ENCODE measurements around the gene PHF13. TPM values are rescaled to one million over a fixed set of nuclear protein-coding genes. Genes with fewer than 3 reads are reported as not detected.
A peak's percentile ranks its signal among the peaks of the same experiment; 100 is the strongest.
"Not testable (repeated sequence)": the region's sequence is repeated elsewhere in the genome, so short reads cannot be mapped to it uniquely, and the experiment has no call there.

Gene PHF13
- total and polyA plus RNA-seq, 2 experiments from 2014 or later = 11.6 to 21.3 TPM

GRCh38 chr1:6634371-6635052, 21.0 kb downstream of the PHF13 start:
- in situ Hi-C loops (cut with MboI) = no loop called here
- H2AFZ ChIP-seq = no peak overlapping the region

GRCh38 chr1:6635161-6635909, 21.8 kb downstream of the PHF13 start:
- H3K4me3 ChIP-seq = no peak overlapping the region
- no peaks in the 10 kb centered on the region for H3K79me2 ChIP-seq (ENCODE audit: insufficient read depth)
- H3K9me2 ChIP-seq (ENCODE audit: insufficient read depth) = no peaks in the 10 kb centered on the region
- DNase-seq = no peak
- no peak overlapping the region for H2AFZ ChIP-seq
- H3K36me3 ChIP-seq (ENCODE audit: low read depth) = peaks cover 16% of the 10 kb centered on the region
- no peak overlapping the region for H3K9ac ChIP-seq
- no peaks in the 10 kb centered on the region for H3K9me3 ChIP-seq (ENCODE audit: low read depth)
- peaks cover 7% of the 10 kb centered on the region; the same call in 1 of the 2 replicates for H3F3A ChIP-seq (ENCODE audit: insufficient read depth)
- H4K20me1 ChIP-seq (ENCODE audit: insufficient read depth) = no peaks in the 10 kb centered on the region
- H3K27me3 ChIP-seq (replicated peaks; ENCODE audit: insufficient read depth) = no peaks in the 10 kb centered on the region
- H3K4me2 ChIP-seq (ENCODE audit: unreplicated experiment) = no peak overlapping the region
- H3K27ac ChIP-seq = no peak overlapping the region
- H3K4me1 ChIP-seq (ENCODE audit: insufficient read depth) = peaks cover 8% of the 10 kb centered on the region; the same call in 1 of the 2 replicates
- TF ChIP-seq EZH2phosphoT487 (IDR thresholded peaks at IDR 0.05; ENCODE audit: insufficient read depth, low read depth) (no peak), EZH2 (IDR thresholded peaks at IDR 0.05; ENCODE audit: insufficient read depth, poor library complexity, severe bottlenecking) (no peak)
- 86 to 89% methylated on average over 20 of the region's 20 CpGs for WGBS, 2 experiments (ENCODE audit: low coverage in 1 of 2, low lambda C conversion rate in 2 of 2, missing lambda C conversion rate in 2 of 2)
- in situ Hi-C loops (cut with MboI) = no loop called here

More at GRCh38 chr1:6634371-6635052, 21.0 kb downstream of the PHF13 start:
- H3K9me2 ChIP-seq (ENCODE audit: insufficient read depth) = no peaks in the 10 kb centered on the region
- H3K9ac ChIP-seq = no peak overlapping the region
- WGBS, 2 experiments (ENCODE audit: low coverage in 1 of 2, low lambda C conversion rate in 2 of 2, missing lambda C conversion rate in 2 of 2) = 60 to 65% methylated on average over 28 to 29 of the region's 29 CpGs
- H4K20me1 ChIP-seq (ENCODE audit: insufficient read depth) = no peaks in the 10 kb centered on the region
- peaks cover 8% of the 10 kb centered on the region; the same call in 1 of the 2 replicates for H3K4me1 ChIP-seq (ENCODE audit: insufficient read depth)
- H3K27me3 ChIP-seq (replicated peaks; ENCODE audit: insufficient read depth) = no peaks in the 10 kb centered on the region
- H3K9me3 ChIP-seq (ENCODE audit: low read depth) = no peaks in the 10 kb centered on the region
- H3K36me3 ChIP-seq (ENCODE audit: low read depth) = peaks cover 9% of the 10 kb centered on the region; the same call in 1 of the 2 replicates
- no peak overlapping the region for H3K27ac ChIP-seq
- peak; percentile 51 for DNase-seq
- no peaks in the 10 kb centered on the region for H3K79me2 ChIP-seq (ENCODE audit: insufficient read depth)
- H3F3A ChIP-seq (ENCODE audit: insufficient read depth) = peaks cover 7% of the 10 kb centered on the region; the same call in 1 of the 2 replicates
- no peak for TF ChIP-seq EZH2phosphoT487 (IDR thresholded peaks at IDR 0.05; ENCODE audit: insufficient read depth, low read depth)
- no peak for TF ChIP-seq EZH2 (IDR thresholded peaks at IDR 0.05; ENCODE audit: insufficient read depth, poor library complexity, severe bottlenecking)
- H3K4me2 ChIP-seq (ENCODE audit: unreplicated experiment) = no peak overlapping the region
- H3K4me3 ChIP-seq = no peak overlapping the region

- no peak for TF ChIP-seq EZH2phosphoT487 (IDR thresholded peaks at IDR 0.05; ENCODE audit: insufficient read depth, low read depth)
- TF ChIP-seq EZH2 (IDR thresholded peaks at IDR 0.05; ENCODE audit: insufficient read depth, poor library complexity, severe bottlenecking) = no peak
Observed at GRCh38 chr1:6635910-6636760, 22.6 kb downstream of the PHF13 start.

GRCh38 chr1:6636778-6637177, 23.2 kb downstream of the PHF13 start:
- H3K9me2 ChIP-seq (ENCODE audit: insufficient read depth); in situ Hi-C loops (cut with MboI); H3K4me2 ChIP-seq (ENCODE audit: unreplicated experiment); H4K20me1 ChIP-seq (ENCODE audit: insufficient read depth); H3K4me3 ChIP-seq; H3F3A ChIP-seq (ENCODE audit: insufficient read depth); H3K27ac ChIP-seq; H3K9me3 ChIP-seq (ENCODE audit: low read depth); H2AFZ ChIP-seq; H3K9ac ChIP-seq; H3K79me2 ChIP-seq (ENCODE audit: insufficient read depth); H3K27me3 ChIP-seq (replicated peaks; ENCODE audit: insufficient read depth); H3K4me1 ChIP-seq (ENCODE audit: insufficient read depth); DNase-seq: not testable (repeated sequence)
- WGBS, 2 experiments (ENCODE audit: low coverage in 1 of 2, low lambda C conversion rate in 2 of 2, missing lambda C conversion rate in 2 of 2) = 95 to 99% methylated on average over 6 of the region's 6 CpGs
- H3K36me3 ChIP-seq (ENCODE audit: low read depth) = peaks cover 15% of the 10 kb centered on the region

More at GRCh38 chr1:6635910-6636760, 22.6 kb downstream of the PHF13 start:
- no peak for DNase-seq
- H3K9me2 ChIP-seq (ENCODE audit: insufficient read depth) = no peaks in the 10 kb centered on the region
- no peak overlapping the region for H3K9ac ChIP-seq
- in situ Hi-C loops (cut with MboI) = no loop called here
- no peaks in the 10 kb centered on the region for H3K79me2 ChIP-seq (ENCODE audit: insufficient read depth)
- H3K9me3 ChIP-seq (ENCODE audit: low read depth) = no peaks in the 10 kb centered on the region
- H4K20me1 ChIP-seq (ENCODE audit: insufficient read depth) = no peaks in the 10 kb centered on the region
- H3K4me2 ChIP-seq (ENCODE audit: unreplicated experiment) = no peak overlapping the region
- 89 to 90% methylated on average over 16 of the region's 16 CpGs for WGBS, 2 experiments (ENCODE audit: low coverage in 1 of 2, low lambda C conversion rate in 2 of 2, missing lambda C conversion rate in 2 of 2)
- no peak overlapping the region for H3K4me3 ChIP-seq
- H3K27ac ChIP-seq = no peak overlapping the region
- peaks cover 7% of the 10 kb centered on the region; the same call in 1 of the 2 replicates for H3F3A ChIP-seq (ENCODE audit: insufficient read depth)
- peaks cover 12% of the 10 kb centered on the region for H3K36me3 ChIP-seq (ENCODE audit: low read depth)
- H3K4me1 ChIP-seq (ENCODE audit: insufficient read depth) = peaks cover 8% of the 10 kb centered on the region; the same call in 1 of the 2 replicates
- H2AFZ ChIP-seq = no peak overlapping the region
- no peaks in the 10 kb centered on the region for H3K27me3 ChIP-seq (replicated peaks; ENCODE audit: insufficient read depth)
